K562 (cell line): ENCODE data around the gene NUP107. TPM values are rescaled to one million over a fixed set of nuclear protein-coding genes. Genes with fewer than 3 reads are reported as not detected.

ENCODE experiments used
- ATAC-seq: fragments of 200-7000 bp; cut with Tn5 transposase; 3 replicates; pipeline ENCODE4 v1.9.1; 2020; ENCODE audit warnings: moderate library complexity
- BruUV-seq: library from RNA; stranded (reverse); fragments of 400-500 nt; replicated peaks from 2 replicates; lab custom pipeline; 2021; lab: Mats Ljungman, UMichigan
- CTCF ChIA-PET: fragments of 300-600 bp; formaldehyde crosslinking; extraction: SDS; loops from one replicate; lab custom pipeline; 2021; ENCODE audit warnings: low intra/inter-chr PET ratio; lab: Yijun Ruan, JAX
- POLR2A ChIA-PET: fragments of 300-600, 350-650 bp; sonication (Branson Sonifier 250); formaldehyde crosslinking; extraction: SDS; loops from one replicate; lab custom pipeline; 2021; ENCODE audit warnings: antibody characterized with exemption, inconsistent platforms; lab: Yijun Ruan, JAX
- DNase-seq, 4 experiments: peaks; one replicate each; pipeline versions ENCODE4 v3.0.0 to v3.0.0-alpha.2; 2011 to 2018; ENCODE audit warnings: low spot score in 3 of 4, mixed read lengths in 3 of 4; ENCODE audit errors: extremely low read depth in 1 of 4
- FAIRE-seq: peaks from 2 replicates; lab custom pipeline; 2011; peaks lifted over from hg19 to GRCh38; lab: Jason Lieb, UNC
- H2AFZ ChIP-seq: 2 replicates; pipeline ENCODE4 v1.6.0; 2011; ENCODE audit warnings: low read depth, low read length, control low read depth, inconsistent platforms
- H3K27ac ChIP-seq: fragments of 200-600 bp; 3 replicates; pipeline ENCODE4 v1.8.0; 2011; ENCODE audit warnings: low read depth, mild to moderate bottlenecking, control low read depth, inconsistent platforms, low read length, moderate library complexity, mixed read lengths; ENCODE audit errors: extremely low read depth
- H3K27me3 ChIP-seq, 2 experiments: fragments of 300-600 bp in 1 of 2; 2 replicates in 1 of 2; 3 replicates in 1 of 2; pipeline versions ENCODE4 v1.6.0 to v1.8.0; 2011; ENCODE audit warnings: inconsistent platforms in 2 of 2, low read length in 2 of 2, mild to moderate bottlenecking in 1 of 2, mixed read lengths in 1 of 2, moderate library complexity in 1 of 2; ENCODE audit not compliant: control insufficient read depth in 2 of 2, insufficient read depth in 2 of 2
- H3K36me3 ChIP-seq: fragments of 300-600 bp; 3 replicates; pipeline ENCODE4 v1.8.0; 2011; ENCODE audit warnings: mild to moderate bottlenecking, low read length, inconsistent platforms; ENCODE audit not compliant: control insufficient read depth, insufficient read depth
- H3K4me1 ChIP-seq, 2 experiments: fragments of 200-600 bp in 1 of 2; replicated peaks in 1 of 2; 2 replicates in 1 of 2; 3 replicates in 1 of 2; pipeline versions ENCODE4 v1.5.1 to v1.8.0; 2011; ENCODE audit warnings: inconsistent platforms in 2 of 2, low read length in 2 of 2, mild to moderate bottlenecking in 1 of 2, mixed read lengths in 1 of 2, moderate library complexity in 1 of 2; ENCODE audit not compliant: control insufficient read depth in 2 of 2, insufficient read depth in 2 of 2
- H3K4me2 ChIP-seq: 2 replicates; pipeline ENCODE4 v1.6.1; 2011; ENCODE audit warnings: low read length, control low read depth, inconsistent platforms, mixed read lengths; ENCODE audit not compliant: insufficient read depth
- H3K4me3 ChIP-seq: fragments of 200-600 bp; sonication (generic), shearing (Covaris generic); 2 replicates; pipeline ENCODE4 v1.5.1; 2016; ENCODE audit warnings: control low read depth, inconsistent platforms
- H3K79me2 ChIP-seq: fragments of 200-600 bp; 3 replicates; pipeline ENCODE4 v1.8.0; 2011; ENCODE audit warnings: low read length, inconsistent platforms; ENCODE audit not compliant: control insufficient read depth, insufficient read depth
- H3K9ac ChIP-seq, 2 experiments: 2 replicates each; pipeline versions ENCODE4 v1.6.0 to v1.6.1; 2011; ENCODE audit warnings: low read depth in 2 of 2, low read length in 2 of 2, control low read depth in 1 of 2, inconsistent platforms in 1 of 2, mild to moderate bottlenecking in 1 of 2, mixed read lengths in 1 of 2; ENCODE audit not compliant: insufficient read depth in 1 of 2
- H3K9me1 ChIP-seq: one replicate; pipeline ENCODE4 v1.6.0; 2011; ENCODE audit warnings: inconsistent platforms, mild to moderate bottlenecking, low read length, moderate library complexity; ENCODE audit not compliant: control insufficient read depth, insufficient read depth
- H3K9me3 ChIP-seq: replicated peaks from 2 replicates; pipeline ENCODE4 v1.5.1; 2011; ENCODE audit warnings: low read depth, low read length, inconsistent platforms; ENCODE audit not compliant: control insufficient read depth, insufficient read depth
- H4K20me1 ChIP-seq: replicated peaks from 2 replicates; pipeline ENCODE4 v1.6.1; 2011; ENCODE audit warnings: low read length, inconsistent platforms, mixed read lengths; ENCODE audit not compliant: control insufficient read depth, insufficient read depth
- BRF1 ChIP-seq: IDR thresholded peaks from 3 replicates; pipeline ENCODE4 v1.6.1; 2011; ENCODE audit warnings: borderline replicate concordance, mild to moderate bottlenecking; ENCODE audit not compliant: insufficient read length; ENCODE audit errors: extremely low read depth
- CBX1 ChIP-seq: sonication (generic); IDR thresholded peaks from 2 replicates; pipeline ENCODE4 v1.6.1; 2016; ENCODE audit warnings: antibody characterized with exemption, low read depth, mild to moderate bottlenecking
- FOSL1 ChIP-seq: fragments of 200-800 bp; sonication (Bioruptor generic); conservative IDR thresholded peaks from 2 replicates; pipeline ENCODE4 v1.6.1; 2016; ENCODE audit warnings: missing genetic modification characterization, missing compliant biosample characterization
- HDAC1 ChIP-seq, 2 experiments: fragments of 450-650 bp; IDR thresholded peaks; 2 replicates each; pipeline ENCODE4 v1.6.1; 2016 to 2017; ENCODE audit warnings: inconsistent platforms in 1 of 2, mild to moderate bottlenecking in 1 of 2, moderate library complexity in 1 of 2
- HNRNPLL ChIP-seq: fragments of 200-400 bp; formaldehyde crosslinking; IDR thresholded peaks from 2 replicates; pipeline ENCODE4 v1.6.1; 2017; ENCODE audit warnings: low read length, low read depth, mild to moderate bottlenecking; ENCODE audit not compliant: poor library complexity, severe bottlenecking
- IFI16 ChIP-seq: fragments of 250-450 bp; sonication (Bioruptor Pico); IDR thresholded peaks from 2 replicates; pipeline ENCODE4 v2.1.2; 2022; ENCODE audit warnings: mild to moderate bottlenecking, inconsistent platforms
- KDM4B ChIP-seq, 2 experiments: fragments of 450-650 bp in 1 of 2; sonication (generic) in 1 of 2; IDR thresholded peaks; 2 replicates each; pipeline ENCODE4 v1.6.1; 2016 to 2017; ENCODE audit warnings: borderline replicate concordance in 2 of 2, antibody characterized with exemption in 1 of 2, low read depth in 1 of 2, mild to moderate bottlenecking in 1 of 2
- NR1H2 ChIP-seq: sonication (generic); formaldehyde crosslinking; IDR thresholded peaks from 2 replicates; pipeline ENCODE4 v1.4.0; 2020; ENCODE audit warnings: mild to moderate bottlenecking, missing genetic modification reagents
- POLR3A ChIP-seq: IDR thresholded peaks from 2 replicates; pipeline ENCODE4 v1.6.1; 2011; ENCODE audit warnings: borderline replicate concordance, mild to moderate bottlenecking, moderate library complexity; ENCODE audit not compliant: insufficient read length, insufficient read depth; ENCODE audit errors: extremely low read depth
- PTBP1 ChIP-seq: fragments of 200-400 bp; formaldehyde crosslinking; IDR thresholded peaks from 2 replicates; pipeline ENCODE4 v1.6.1; 2017; ENCODE audit warnings: low read depth, low read length
- RBM34 ChIP-seq: fragments of 200-400 bp; formaldehyde crosslinking; IDR thresholded peaks from 2 replicates; pipeline ENCODE4 v1.6.1; 2018; ENCODE audit warnings: low read length, borderline replicate concordance; ENCODE audit not compliant: insufficient read depth
- SAFB2 ChIP-seq: fragments of 200-400 bp; formaldehyde crosslinking; IDR thresholded peaks from 2 replicates; pipeline ENCODE4 v1.6.1; 2018; ENCODE audit warnings: borderline replicate concordance, low read length, low read depth, moderate library complexity; ENCODE audit not compliant: severe bottlenecking
- SMARCB1 ChIP-seq: IDR thresholded peaks from 2 replicates; pipeline ENCODE4 v1.6.1; 2011; ENCODE audit warnings: improper control_type of control experiment, low read depth; ENCODE audit not compliant: insufficient read length
- TAF1 ChIP-seq: IDR thresholded peaks from 2 replicates; pipeline ENCODE4 v1.6.1; 2011; ENCODE audit warnings: mild to moderate bottlenecking, low read length, moderate library complexity; ENCODE audit not compliant: insufficient read depth, control insufficient read depth, severe bottlenecking; ENCODE audit errors: extremely low read depth
- ZBTB26 ChIP-seq: fragments of 450-650 bp; formaldehyde crosslinking; IDR thresholded peaks from 2 replicates; pipeline ENCODE4 v1.4.0; 2022; ENCODE audit warnings: missing genetic modification characterization
- ZNF174 ChIP-seq: fragments of 250-450 bp; sonication (Bioruptor Pico); IDR thresholded peaks from 2 replicates; pipeline ENCODE4 v1.4.0; 2020; ENCODE audit warnings: mild to moderate bottlenecking
- ZNF311 ChIP-seq: fragments of 250-450 bp; sonication (Bioruptor Pico); IDR thresholded peaks from 2 replicates; pipeline ENCODE4 v1.4.0; 2020; ENCODE audit warnings: mild to moderate bottlenecking, moderate library complexity
- ZNF780A ChIP-seq: fragments of 250-450 bp; sonication (Bioruptor Pico); IDR thresholded peaks from 2 replicates; pipeline ENCODE4 v1.5.0; 2021; ENCODE audit warnings: mild to moderate bottlenecking
- WGBS: fragments of 100-300 bp; shearing (Covaris generic); methylation state at CpG from one replicate; pipeline ENCODE4 v1.1.6; 2016; ENCODE audit warnings: low coverage, mixed read lengths; ENCODE audit not compliant: insufficient coverage; ENCODE audit errors: missing lambda C conversion rate; 5-methylcytosine and 5-hydroxymethylcytosine counted together
- in situ Hi-C: fragments of 300-500 bp; cut with MboI; formaldehyde crosslinking; loops from 4 replicates; pipeline ENCODE4 v1.15.0; 2018; ENCODE audit warnings: inconsistent platforms, mixed read lengths
- intact Hi-C: fragments of 100-400 bp; cut with micrococcal nuclease; formaldehyde crosslinking; loops from 2 replicates; pipeline ENCODE4 v1.14.2; 2022
- polyA plus RNA-seq, 8 experiments: library from polyadenylated mRNA; depleted of rRNA in 4 of 8; stranded (reverse) in 5 of 8; unstranded in 3 of 8; fragments of >200 nt; fragmentation: Nextera tagmentation in 2 of 8; fragmentation: Illumina TruSeq in 1 of 8; extraction: Ambion mirVana in 2 of 8; extraction: Trizol in 1 of 8; gene quantifications; 2 replicates each; pipeline versions ENCODE4 v1.2.1 to v1.2.3, GENCODE V29; 2011 to 2014; ENCODE audit warnings: inconsistent platforms in 1 of 8, missing spikeins in 1 of 8
- total RNA-seq, 7 experiments: library from RNA; depleted of rRNA in 6 of 7; stranded (reverse); fragments of >200 nt in 6 of 7; fragmentation: Illumina TruSeq in 2 of 7; extraction: Trizol in 2 of 7; gene quantifications; 2 replicates each; pipeline versions ENCODE4 v1.2.1 to v1.2.3, GENCODE V29; 2011 to 2021; ENCODE audit warnings: low replicate concordance in 1 of 7
- TF ChIP-seq, protein P1 (sequence below), 2 experiments: fragments of 250-450 bp in 1 of 2; fragments of 450-650 bp in 1 of 2; sonication (Bioruptor Pico) in 1 of 2; IDR thresholded peaks; 2 replicates each; pipeline versions ENCODE4 v1.6.1 to v1.8.0; 2016 to 2021; ENCODE audit warnings: mild to moderate bottlenecking in 2 of 2, moderate library complexity in 2 of 2, missing compliant biosample characterization in 1 of 2, missing genetic modification characterization in 1 of 2
- TF ChIP-seq, protein P2 (sequence below): fragments of 450-650 bp; IDR thresholded peaks from 2 replicates; pipeline ENCODE4 v1.7.0; 2016; ENCODE audit warnings: borderline replicate concordance

NUP107 gene
- total and polyA plus RNA-seq, 9 of the 15 experiments (the other 6 are each of a cell fraction or from before 2014, with no cell fraction given): 129 to 277 (median 199) TPM

DNA sequence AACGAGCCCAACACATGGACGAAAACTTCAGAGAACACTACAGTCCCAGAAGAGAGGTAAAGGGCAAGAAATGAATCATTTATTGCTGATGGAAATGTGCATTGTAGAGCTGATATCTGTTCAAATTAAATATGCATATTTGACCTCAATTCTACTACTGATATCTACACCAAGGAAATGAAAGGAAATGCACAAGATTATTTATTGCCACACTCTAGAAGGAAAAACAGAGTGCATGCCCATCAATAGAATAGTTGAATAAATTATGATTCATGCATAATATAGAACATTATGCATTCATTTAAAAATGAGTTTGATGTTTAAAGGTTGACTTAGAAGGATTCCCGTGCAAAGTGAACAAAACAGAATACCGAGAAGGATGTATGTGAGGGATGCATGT lies 15.6 kb upstream of the NUP107 start:
- Histone ChIP-seq H3K9me3 (no peaks in the 10 kb centered on the region), H3K4me3 (no peak overlapping the region), H3K9ac (no peak overlapping the region), H3K4me2 (no peak overlapping the region), H3K27me3 (no peaks in the 10 kb centered on the region), H3K79me2 (no peaks in the 10 kb centered on the region), H2AFZ (no peak overlapping the region), H3K36me3 (no peaks in the 10 kb centered on the region), H3K9me1 (no peaks in the 10 kb centered on the region), H3K4me1 (peaks cover 1 to 13% of the 10 kb centered on the region in 2 experiments; a peak in 4 of 5 replicates), H3K27ac (no peak overlapping the region), H4K20me1 (no peaks in the 10 kb centered on the region)
- BruUV-seq: no TSS peak
- intact Hi-C loops (no loop called here), in situ Hi-C loops (no loop called here)
- DNase-seq (no peak), FAIRE-seq (no peak), ATAC-seq (no peak)
- ChIA-PET POLR2A (interaction anchor here (1.0 to 1.4 kb wide), 2 partner anchors 9 to 319 kb away, joined by 3 read pairs; no protein-coding TSS in a partner anchor), CTCF (no interaction called here)
- TF ChIP-seq RBM34 (no peak), BRF1 (no peak), ZBTB26 (CRISPR knock-in tag) (no peak), NR1H2 (CRISPR knock-in tag) (no peak), ZNF174 (no peak), CBX1 (no peak), SMARCB1 (no peak), SAFB2 (no peak), HNRNPLL (no peak), ZNF780A (CRISPR knock-in tag) (no peak), KDM4B (IDR thresholded peaks at IDR 0.05; ENCODE audit: borderline replicate concordance in 2 of 2, low read depth in 1 of 2) (no peak), ZNF311 (CRISPR knock-in tag) (no peak), FOSL1 (tag) (no peak), IFI16 (CRISPR knock-in tag) (no peak), TAF1 (no peak), PTBP1 (no peak), HDAC1 (IDR thresholded peaks at IDR 0.05) (no peak), POLR3A (no peak)
- TF ChIP-seq, protein P1, sequence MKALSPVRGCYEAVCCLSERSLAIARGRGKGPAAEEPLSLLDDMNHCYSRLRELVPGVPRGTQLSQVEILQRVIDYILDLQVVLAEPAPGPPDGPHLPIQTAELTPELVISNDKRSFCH (CRISPR knock-in tag; IDR thresholded peaks at IDR 0.05): no peak
- TF ChIP-seq, protein P1 (tag; IDR thresholded peaks at IDR 0.05): no peak
- TF ChIP-seq, protein P2, sequence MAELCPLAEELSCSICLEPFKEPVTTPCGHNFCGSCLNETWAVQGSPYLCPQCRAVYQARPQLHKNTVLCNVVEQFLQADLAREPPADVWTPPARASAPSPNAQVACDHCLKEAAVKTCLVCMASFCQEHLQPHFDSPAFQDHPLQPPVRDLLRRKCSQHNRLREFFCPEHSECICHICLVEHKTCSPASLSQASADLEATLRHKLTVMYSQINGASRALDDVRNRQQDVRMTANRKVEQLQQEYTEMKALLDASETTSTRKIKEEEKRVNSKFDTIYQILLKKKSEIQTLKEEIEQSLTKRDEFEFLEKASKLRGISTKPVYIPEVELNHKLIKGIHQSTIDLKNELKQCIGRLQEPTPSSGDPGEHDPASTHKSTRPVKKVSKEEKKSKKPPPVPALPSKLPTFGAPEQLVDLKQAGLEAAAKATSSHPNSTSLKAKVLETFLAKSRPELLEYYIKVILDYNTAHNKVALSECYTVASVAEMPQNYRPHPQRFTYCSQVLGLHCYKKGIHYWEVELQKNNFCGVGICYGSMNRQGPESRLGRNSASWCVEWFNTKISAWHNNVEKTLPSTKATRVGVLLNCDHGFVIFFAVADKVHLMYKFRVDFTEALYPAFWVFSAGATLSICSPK: no peak
- WGBS: 53% methylated on average over 4 of the region's 4 CpGs
